Memory B cell (primary cell): Measurements from ENCODE around the gene GNB3.

Experiments used
- ATAC-seq: fragments of 150-1000 bp; cut with Tn5 transposase; 2 replicates; pipeline ENCODE4 v1.10.0; 2021; ENCODE audit warnings: low read depth, mild to moderate bottlenecking, moderate library complexity
- DNase-seq, 2 donors: peaks; one replicate each; pipeline ENCODE4 v3.0.0; 2022; ENCODE audit warnings: low spot score in 2 of 2
- H3K27ac Mint-ChIP-seq: one replicate; pipeline ENCODE4 v1.8.0; 2022; ENCODE audit warnings: mild to moderate bottlenecking, moderate library complexity, mixed read lengths
- H3K27me3 Mint-ChIP-seq: one replicate; pipeline ENCODE4 v1.8.0; 2022; ENCODE audit warnings: mixed read lengths
- H3K36me3 Mint-ChIP-seq: one replicate; pipeline ENCODE4 v1.8.0; 2022; ENCODE audit warnings: mild to moderate bottlenecking, mixed read lengths
- H3K4me1 Mint-ChIP-seq: one replicate; pipeline ENCODE4 v1.8.0; 2022; ENCODE audit warnings: mixed read lengths
- H3K4me3 Mint-ChIP-seq: one replicate; pipeline ENCODE4 v1.8.0; 2022; ENCODE audit warnings: mild to moderate bottlenecking, moderate library complexity, mixed read lengths
- H3K9me3 Mint-ChIP-seq: one replicate; pipeline ENCODE4 v1.8.0; 2022; ENCODE audit warnings: mixed read lengths

The GNB3 gene

DNA sequence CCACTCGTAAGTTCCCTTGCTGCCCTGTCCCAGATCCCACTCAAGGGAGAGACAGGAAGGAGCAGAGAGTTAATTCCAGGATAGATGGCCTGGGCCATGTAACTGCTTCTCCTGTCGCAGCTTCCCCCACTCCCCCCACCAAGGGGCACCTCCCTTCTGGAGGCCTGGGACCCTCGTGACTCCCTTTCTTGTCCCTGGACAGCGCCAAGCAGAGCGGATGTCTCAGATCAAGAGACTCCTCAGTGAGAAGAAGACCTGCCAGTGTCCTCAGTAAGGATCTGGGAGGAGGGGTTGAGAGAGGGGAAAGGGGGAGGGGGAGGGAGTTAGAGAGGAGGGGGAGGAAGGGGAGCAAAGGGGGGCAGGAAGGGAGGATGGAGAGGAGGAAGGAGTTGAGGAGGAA, 22.1 kb upstream of the GNB3 start:
- peaks cover 13% of the 10 kb centered on the region for H3K4me1 Mint-ChIP-seq
- ATAC-seq: no peak
- no peak overlapping the region for H3K4me3 Mint-ChIP-seq
- H3K27me3 Mint-ChIP-seq: peaks cover 23% of the 10 kb centered on the region
- no peak for DNase-seq
- H3K36me3 Mint-ChIP-seq: no peaks in the 10 kb centered on the region
- no peak overlapping the region for H3K27ac Mint-ChIP-seq
- H3K9me3 Mint-ChIP-seq: no peaks in the 10 kb centered on the region

DNA sequence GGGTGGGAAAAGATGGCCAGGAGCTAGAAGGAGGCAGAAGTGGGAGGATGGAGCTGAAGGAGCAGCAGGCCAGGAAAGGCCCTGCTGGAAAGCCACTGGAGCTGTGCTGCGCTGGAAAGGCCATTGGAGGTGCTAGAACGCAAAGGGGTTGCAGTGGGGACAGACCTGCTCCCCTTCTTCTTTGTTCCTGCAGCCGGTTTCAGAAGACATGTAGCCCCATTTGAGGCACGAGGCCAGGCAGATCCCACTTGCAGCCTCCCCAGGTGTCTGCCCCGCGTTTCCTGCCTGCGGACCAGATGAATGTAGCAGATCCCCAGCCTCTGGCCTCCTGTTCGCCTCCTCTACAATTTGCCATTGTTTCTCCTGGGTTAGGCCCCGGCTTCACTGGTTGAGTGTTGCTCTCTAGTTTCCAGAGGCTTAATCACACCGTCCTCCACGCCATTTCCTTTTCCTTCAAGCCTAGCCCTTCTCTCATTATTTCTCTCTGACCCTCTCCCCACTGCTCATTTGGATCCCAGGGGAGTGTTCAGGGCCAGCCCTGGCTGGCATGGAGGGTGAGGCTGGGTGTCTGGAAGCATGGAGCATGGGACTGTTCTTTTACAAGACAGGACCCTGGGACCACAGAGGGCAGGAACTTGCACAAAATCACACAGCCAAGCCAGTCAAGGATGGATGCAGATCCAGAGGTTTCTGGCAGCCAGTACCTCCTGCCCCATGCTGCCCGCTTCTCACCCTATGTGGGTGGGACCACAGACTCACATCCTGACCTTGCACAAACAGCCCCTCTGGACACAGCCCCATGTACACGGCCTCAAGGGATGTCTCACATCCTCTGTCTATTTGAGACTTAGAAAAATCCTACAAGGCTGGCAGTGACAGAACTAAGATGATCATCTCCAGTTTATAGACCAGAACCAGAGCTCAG, 21.4 kb upstream of the GNB3 start:
- H3K9me3 Mint-ChIP-seq: no peaks in the 10 kb centered on the region
- no peak for DNase-seq
- peaks cover 28% of the 10 kb centered on the region for H3K27me3 Mint-ChIP-seq
- ATAC-seq: no peak
- H3K4me1 Mint-ChIP-seq: peaks cover 13% of the 10 kb centered on the region
- H3K36me3 Mint-ChIP-seq: no peaks in the 10 kb centered on the region
- H3K27ac Mint-ChIP-seq: no peak overlapping the region
- H3K4me3 Mint-ChIP-seq: no peak overlapping the region

DNA sequence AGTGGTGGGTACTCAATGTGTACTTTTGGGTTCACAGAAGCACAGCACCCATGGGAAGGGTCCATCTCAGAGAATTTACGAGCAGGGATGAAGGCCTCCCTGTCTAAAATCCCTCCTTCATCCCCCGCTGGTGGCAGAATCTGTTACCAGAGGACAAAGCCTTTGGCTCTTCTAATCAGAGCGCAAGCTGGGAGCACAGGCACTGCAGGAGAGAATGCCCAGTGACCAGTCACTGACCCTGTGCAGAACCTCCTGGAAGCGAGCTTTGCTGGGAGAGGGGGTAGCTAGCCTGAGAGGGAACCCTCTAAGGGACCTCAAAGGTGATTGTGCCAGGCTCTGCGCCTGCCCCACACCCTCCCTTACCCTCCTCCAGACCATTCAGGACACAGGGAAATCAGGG, 20.6 kb upstream of the GNB3 start:
- peaks cover 33% of the 10 kb centered on the region for H3K27me3 Mint-ChIP-seq

DNA sequence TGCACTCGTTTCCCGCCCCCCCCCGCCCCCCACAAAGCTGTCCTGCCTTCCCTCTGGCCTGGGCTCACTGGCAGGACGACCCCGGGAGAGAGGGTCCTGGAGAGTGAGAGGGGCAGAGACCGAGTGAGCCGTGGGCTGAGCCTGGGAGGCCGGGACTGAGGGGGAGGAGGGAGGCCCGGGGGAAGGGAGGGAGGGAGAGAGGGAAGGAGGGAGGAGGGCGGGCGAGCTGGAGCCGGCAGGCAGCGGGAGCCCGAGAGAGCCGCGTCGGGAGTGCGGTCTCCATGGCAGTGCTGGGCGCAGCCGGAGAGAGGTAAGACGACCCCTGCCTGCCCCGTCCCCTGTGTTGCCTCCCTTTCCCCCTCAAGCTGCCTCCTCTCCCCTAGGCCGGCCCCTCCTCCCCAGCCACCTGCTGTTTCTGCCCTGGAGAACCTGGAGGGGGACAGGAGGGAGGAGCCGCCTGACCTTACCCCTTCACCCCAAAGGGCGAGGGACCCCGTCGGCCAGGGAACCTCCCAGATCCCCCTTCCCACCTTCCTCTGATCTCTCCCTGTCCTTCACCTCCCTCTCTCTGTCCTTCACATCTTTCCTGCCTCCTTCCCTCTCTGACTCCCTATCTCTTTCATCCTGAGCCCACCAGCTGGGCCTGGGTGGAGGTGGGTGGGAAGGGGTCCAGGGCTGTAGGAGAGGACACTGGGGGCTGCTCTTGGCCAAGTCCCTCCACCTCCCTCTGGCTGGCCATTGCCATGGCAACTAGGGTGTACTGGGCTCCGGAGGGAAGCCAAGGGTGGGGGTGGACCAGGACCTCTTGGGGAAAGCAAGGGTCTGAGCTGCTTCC, 18.9 kb upstream of the GNB3 start, which contains the start of gene GPR162:
GPR162 (plus strand) TSS at position 231 of the 835 bp plus-strand sequence. CDS start 2,078 bp downstream, outside the sequence.
- Mint-ChIP-seq H3K4me3 (peak within 1 kb of the TSS; percentile 47), H3K4me1 (peaks cover 24% of the 10 kb centered on the region), H3K36me3 (no peaks in the 10 kb centered on the region), H3K27me3 (peaks cover 43% of the 10 kb centered on the region), H3K9me3 (no peaks in the 10 kb centered on the region), H3K27ac (no peak within 1 kb of the TSS)
- ATAC-seq (no peak), DNase-seq (no peak)

More for the DNA sequence above, 20.6 kb upstream of the GNB3 start:
- Mint-ChIP-seq H3K9me3 (no peaks in the 10 kb centered on the region), H3K4me1 (peaks cover 19% of the 10 kb centered on the region), H3K36me3 (no peaks in the 10 kb centered on the region), H3K27ac (no peak overlapping the region), H3K4me3 (no peak overlapping the region)
- DNase-seq (no peak), ATAC-seq (no peak)

DNA sequence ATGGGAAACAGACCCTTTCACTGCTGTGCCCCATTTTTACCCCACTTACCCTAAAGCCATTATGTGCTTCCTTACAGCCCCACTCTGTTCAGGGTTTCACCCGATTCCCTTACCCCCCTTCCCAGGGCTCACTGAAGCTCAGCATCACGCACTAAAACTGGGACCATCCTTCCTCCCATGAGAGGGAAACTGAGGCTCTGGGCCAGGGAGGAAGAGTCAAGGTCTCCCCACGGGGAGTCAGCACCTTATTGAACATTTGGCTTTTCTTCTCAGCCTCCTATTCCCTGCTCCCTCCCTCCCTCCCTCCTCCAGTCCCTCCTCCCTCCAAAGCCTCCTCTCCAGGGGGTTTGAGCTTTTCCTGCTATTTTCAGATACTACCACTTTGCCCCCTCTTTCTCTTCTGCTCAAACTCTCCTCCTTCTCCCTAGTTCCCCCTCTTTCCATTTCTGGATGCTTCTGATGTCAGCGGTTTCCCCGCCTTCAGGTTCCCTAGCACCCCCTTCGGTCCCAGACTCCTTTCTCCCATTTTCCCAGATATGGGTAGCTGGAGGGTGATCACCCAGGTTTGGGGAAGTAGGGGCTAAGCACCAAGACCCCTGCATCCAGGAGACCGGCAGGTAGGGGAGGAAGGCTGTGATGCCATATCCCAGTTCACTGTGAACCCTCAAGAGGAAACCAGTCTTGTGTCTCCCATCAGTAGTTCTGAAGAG, 18.1 kb upstream of the GNB3 start:
- ATAC-seq (no peak), DNase-seq (no peak)
- Mint-ChIP-seq H3K4me3 (peak overlapping the region; percentile 47), H3K27me3 (peaks cover 47% of the 10 kb centered on the region), H3K4me1 (peaks cover 28% of the 10 kb centered on the region), H3K9me3 (no peaks in the 10 kb centered on the region), H3K36me3 (no peaks in the 10 kb centered on the region), H3K27ac (no peak overlapping the region)

DNA sequence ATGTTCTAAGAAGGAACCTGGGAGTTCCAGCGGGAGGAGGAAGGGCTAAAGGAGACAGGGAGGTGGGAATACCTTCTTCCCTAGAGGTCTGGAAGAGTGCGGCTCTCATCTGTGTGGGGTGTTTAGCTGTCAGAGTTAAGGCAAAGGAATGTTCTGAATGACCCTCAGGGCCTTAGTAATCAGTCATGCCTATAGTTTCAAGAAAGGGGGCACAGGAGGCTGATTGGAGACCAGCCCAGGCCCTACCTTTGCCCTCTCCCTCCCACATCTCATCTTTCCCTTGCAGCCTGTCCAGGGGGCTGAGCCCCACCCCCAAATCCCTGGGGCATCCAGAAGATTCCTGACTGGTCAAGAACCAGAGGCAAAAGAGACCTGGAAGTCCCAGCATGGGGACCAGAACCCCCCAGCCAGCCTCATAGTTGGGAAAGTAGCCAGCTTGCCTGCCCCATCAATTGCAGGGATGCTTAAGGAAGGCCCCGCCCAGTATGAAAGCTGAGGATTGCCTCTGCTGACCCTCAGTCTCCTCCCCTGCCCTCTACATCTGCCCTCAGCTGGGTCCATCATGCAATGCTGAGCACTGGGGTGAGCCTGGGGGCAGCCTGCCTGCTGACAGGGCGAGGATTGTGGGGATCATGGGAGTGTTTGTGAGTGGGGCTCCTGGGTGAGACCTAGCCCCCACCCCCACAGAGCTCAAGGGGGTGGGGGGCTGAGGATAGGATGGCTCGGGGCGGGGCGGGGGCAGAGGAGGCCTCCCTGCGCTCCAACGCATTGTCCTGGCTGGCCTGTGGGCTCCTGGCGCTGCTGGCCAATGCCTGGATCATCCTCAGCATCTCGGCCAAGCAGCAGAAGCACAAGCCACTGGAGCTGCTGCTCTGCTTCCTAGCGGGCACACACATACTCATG, 17.3 kb upstream of the GNB3 start:
- Mint-ChIP-seq H3K27me3 (peaks cover 47% of the 10 kb centered on the region), H3K4me1 (peaks cover 29% of the 10 kb centered on the region), H3K27ac (no peak overlapping the region), H3K9me3 (no peaks in the 10 kb centered on the region), H3K4me3 (no peak overlapping the region), H3K36me3 (no peaks in the 10 kb centered on the region)
- ATAC-seq (no peak), DNase-seq (no peak)

DNA sequence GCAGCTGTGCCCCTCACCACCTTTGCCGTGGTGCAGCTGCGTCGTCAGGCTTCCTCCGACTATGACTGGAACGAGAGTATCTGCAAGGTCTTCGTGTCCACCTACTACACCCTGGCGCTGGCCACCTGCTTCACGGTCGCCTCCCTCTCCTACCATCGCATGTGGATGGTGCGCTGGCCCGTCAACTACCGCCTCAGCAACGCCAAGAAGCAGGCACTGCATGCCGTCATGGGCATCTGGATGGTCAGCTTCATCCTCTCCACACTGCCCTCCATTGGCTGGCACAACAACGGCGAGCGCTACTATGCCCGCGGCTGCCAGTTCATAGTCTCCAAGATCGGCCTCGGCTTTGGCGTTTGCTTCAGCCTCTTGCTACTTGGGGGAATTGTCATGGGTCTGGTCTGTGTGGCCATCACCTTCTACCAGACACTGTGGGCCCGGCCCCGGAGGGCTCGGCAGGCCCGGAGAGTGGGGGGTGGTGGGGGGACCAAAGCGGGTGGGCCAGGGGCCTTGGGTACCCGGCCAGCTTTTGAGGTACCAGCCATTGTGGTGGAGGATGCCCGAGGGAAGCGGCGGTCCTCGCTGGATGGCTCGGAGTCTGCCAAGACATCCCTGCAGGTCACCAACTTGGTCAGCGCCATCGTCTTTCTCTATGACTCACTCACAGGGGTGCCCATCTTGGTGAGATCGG, 16.5 kb upstream of the GNB3 start:
- ATAC-seq (no peak), DNase-seq (no peak)
- H3K27ac Mint-ChIP-seq: no peak overlapping the region
- no peaks in the 10 kb centered on the region for H3K36me3 Mint-ChIP-seq
- H3K4me1 Mint-ChIP-seq: peaks cover 34% of the 10 kb centered on the region
- peaks cover 52% of the 10 kb centered on the region for H3K27me3 Mint-ChIP-seq
- H3K4me3 Mint-ChIP-seq: no peak overlapping the region
- no peaks in the 10 kb centered on the region for H3K9me3 Mint-ChIP-seq

DNA sequence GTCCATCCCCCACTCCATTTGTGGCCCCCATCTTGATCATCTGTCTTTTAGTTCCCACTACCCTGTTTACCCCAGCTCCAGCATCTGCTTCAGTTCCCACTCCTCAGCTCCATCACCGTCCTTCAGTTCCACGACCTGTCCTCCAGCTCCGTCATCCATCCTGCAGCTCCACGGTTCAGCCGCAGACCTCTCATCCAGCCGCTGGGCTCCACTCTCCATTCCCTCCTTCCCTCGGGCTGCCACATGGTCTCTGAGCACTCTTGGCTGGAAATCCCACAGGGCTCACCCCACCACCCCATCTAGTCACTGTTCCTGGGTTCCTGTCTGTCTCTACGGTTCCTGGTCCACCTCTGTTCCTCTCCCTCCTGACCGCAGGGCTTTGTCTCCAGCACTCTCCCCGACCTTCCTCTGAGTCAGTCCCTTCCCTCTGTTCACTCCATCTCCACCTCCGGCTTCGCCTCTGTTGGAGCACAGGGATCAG, 15.8 kb upstream of the GNB3 start:
- H3K36me3 Mint-ChIP-seq: no peaks in the 10 kb centered on the region
- H3K27me3 Mint-ChIP-seq: peaks cover 55% of the 10 kb centered on the region
- no peak overlapping the region for H3K4me3 Mint-ChIP-seq
- H3K4me1 Mint-ChIP-seq: peaks cover 37% of the 10 kb centered on the region
- no peak for ATAC-seq
- H3K9me3 Mint-ChIP-seq: no peaks in the 10 kb centered on the region
- DNase-seq: no peak
- no peak overlapping the region for H3K27ac Mint-ChIP-seq

DNA sequence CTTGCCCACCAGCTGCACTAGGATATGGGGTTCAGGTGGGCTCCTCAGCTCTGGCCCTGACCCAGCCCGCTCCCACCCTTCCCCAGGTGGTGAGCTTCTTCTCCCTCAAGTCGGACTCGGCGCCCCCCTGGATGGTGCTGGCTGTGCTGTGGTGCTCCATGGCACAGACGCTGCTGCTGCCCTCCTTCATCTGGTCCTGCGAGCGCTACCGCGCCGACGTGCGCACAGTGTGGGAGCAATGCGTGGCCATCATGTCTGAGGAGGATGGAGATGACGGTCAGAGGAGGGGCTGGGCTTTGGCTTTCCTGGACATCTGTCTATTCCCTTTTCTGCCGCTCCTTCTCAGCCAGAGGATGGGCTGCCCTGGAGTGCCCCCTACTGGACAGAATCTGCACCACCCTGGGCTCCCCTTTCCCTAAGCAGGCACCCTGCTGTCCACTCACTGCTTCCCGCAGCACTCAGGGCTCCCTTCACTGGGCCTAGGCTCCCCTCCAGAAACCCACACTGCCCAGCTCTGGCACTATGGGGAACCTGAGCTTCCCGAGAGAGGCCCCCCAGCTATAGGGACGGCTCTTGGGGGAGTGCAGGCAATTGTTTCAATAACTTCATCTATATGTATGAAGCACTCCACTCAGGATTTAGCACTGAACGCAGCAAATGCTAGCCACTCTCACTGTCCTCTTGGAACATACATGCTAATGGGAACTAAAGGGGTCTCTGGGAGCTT, 15.2 kb upstream of the GNB3 start:
- Mint-ChIP-seq H3K9me3 (no peaks in the 10 kb centered on the region), H3K27ac (no peak overlapping the region), H3K4me3 (no peak overlapping the region), H3K36me3 (no peaks in the 10 kb centered on the region), H3K4me1 (peaks cover 37% of the 10 kb centered on the region), H3K27me3 (peaks cover 58% of the 10 kb centered on the region)
- ATAC-seq (peak; percentile 57), DNase-seq (peak; percentile 73 to 82)

DNA sequence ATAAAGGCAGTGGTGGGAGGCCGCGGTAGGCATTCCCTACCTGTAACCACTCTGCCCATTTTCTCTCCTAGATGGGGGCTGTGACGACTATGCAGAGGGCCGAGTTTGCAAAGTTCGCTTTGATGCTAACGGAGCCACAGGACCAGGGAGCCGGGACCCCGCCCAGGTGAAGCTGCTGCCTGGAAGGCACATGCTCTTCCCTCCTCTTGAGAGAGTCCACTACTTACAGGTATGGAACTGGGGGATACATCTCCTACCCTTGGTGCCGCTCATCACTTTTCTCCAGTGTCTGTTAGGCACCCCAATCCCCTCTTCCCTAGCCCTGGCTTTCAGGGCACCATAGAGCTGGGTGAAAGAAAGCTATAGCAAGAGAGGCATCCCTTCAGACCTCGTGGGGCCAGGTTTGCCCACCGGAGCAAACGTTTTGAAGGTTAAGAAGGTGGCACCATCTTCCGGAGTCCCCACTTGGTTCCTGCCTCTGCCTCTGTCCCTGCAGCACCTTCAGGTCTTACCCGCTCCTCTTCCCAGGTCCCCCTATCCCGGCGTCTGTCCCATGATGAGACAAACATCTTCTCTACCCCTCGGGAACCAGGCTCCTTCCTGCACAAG, 14.5 kb upstream of the GNB3 start:
- H3K9me3 Mint-ChIP-seq: no peaks in the 10 kb centered on the region
- ATAC-seq: no peak
- DNase-seq: no peak
- H3K4me3 Mint-ChIP-seq: no peak overlapping the region
- peaks cover 34% of the 10 kb centered on the region for H3K4me1 Mint-ChIP-seq
- H3K27me3 Mint-ChIP-seq: peaks cover 57% of the 10 kb centered on the region
- no peak overlapping the region for H3K27ac Mint-ChIP-seq
- no peaks in the 10 kb centered on the region for H3K36me3 Mint-ChIP-seq

DNA sequence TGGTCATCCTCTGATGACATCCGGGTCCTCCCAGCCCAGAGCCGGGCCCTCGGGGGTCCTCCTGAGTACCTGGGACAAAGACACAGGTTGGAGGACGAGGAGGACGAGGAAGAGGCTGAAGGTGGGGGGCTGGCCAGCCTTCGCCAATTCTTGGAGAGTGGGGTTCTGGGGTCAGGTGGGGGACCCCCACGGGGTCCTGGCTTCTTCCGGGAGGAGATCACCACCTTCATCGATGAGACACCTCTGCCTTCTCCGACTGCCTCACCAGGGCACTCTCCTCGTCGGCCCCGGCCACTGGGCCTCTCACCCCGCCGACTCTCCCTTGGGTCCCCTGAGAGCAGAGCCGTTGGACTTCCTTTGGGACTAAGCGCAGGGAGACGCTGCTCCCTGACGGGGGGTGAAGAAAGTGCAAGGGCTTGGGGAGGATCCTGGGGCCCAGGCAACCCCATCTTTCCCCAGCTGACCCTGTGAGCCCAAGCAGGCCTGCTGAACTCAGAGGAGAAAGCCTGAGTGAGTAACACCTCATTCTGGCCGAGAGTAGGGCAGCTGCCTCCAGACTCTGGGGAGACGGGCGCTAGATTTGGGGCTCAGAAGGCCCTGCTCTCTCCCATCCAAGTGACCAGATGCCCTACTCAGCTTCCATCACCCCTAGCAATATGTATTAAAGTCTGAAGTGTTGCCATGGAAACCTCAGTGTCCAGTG, 13.8 kb upstream of the GNB3 start:
- Mint-ChIP-seq H3K9me3 (no peaks in the 10 kb centered on the region), H3K36me3 (no peaks in the 10 kb centered on the region), H3K4me1 (peaks cover 31% of the 10 kb centered on the region), H3K27me3 (peaks cover 58% of the 10 kb centered on the region), H3K4me3 (peak overlapping the region; percentile 66), H3K27ac (no peak overlapping the region)
- DNase-seq (no peak), ATAC-seq (no peak)
